RWPE2 (cell line): ENCODE data around the gene OSTN.

ENCODE experiments used
- ATAC-seq: fragments of 200-7000 bp; cut with Tn5 transposase; 3 replicates; pipeline ENCODE4 v1.9.1; 2021; ENCODE audit warnings: low read depth
- DNase-seq: peaks from one replicate; pipeline ENCODE4 v3.0.0-alpha.2; 2020; ENCODE audit warnings: low spot score
- H3K27ac ChIP-seq: fragments of 450-650 bp; 2 replicates; pipeline ENCODE4 v1.5.1; 2017; ENCODE audit warnings: mild to moderate bottlenecking; ENCODE audit not compliant: poor library complexity, severe bottlenecking
- H3K27me3 ChIP-seq: fragments of 250-450 bp; sonication (Bioruptor Pico); 2 replicates; pipeline ENCODE4 v1.5.1; 2021; ENCODE audit warnings: mild to moderate bottlenecking, moderate library complexity; ENCODE audit not compliant: insufficient read depth, poor library complexity, severe bottlenecking
- H3K36me3 ChIP-seq: fragments of 250-450 bp; sonication (Bioruptor Pico); 2 replicates; pipeline ENCODE4 v1.5.1; 2020; ENCODE audit warnings: low read depth, mild to moderate bottlenecking, moderate library complexity
- H3K4me1 ChIP-seq: fragments of 250-450 bp; sonication (Bioruptor Pico); 2 replicates; pipeline ENCODE4 v1.5.1; 2021; ENCODE audit warnings: mild to moderate bottlenecking, moderate library complexity; ENCODE audit not compliant: insufficient read depth, poor library complexity, severe bottlenecking
- H3K4me3 ChIP-seq: fragments of 250-450 bp; sonication (Bioruptor Pico); 2 replicates; pipeline ENCODE4 v1.5.1; 2021; ENCODE audit warnings: mild to moderate bottlenecking, moderate library complexity; ENCODE audit not compliant: severe bottlenecking
- H3K9me3 ChIP-seq: fragments of 250-450 bp; sonication (Bioruptor Pico); 2 replicates; pipeline ENCODE4 v1.5.1; 2021; ENCODE audit warnings: mild to moderate bottlenecking, moderate library complexity; ENCODE audit not compliant: severe bottlenecking
- TF ChIP-seq, protein P1 (sequence below): fragments of 450-650 bp; IDR thresholded peaks from one replicate; pipeline ENCODE4 v1.5.1; 2017; ENCODE audit warnings: mild to moderate bottlenecking, moderate library complexity; ENCODE audit not compliant: poor library complexity, severe bottlenecking

The OSTN gene

DNA sequence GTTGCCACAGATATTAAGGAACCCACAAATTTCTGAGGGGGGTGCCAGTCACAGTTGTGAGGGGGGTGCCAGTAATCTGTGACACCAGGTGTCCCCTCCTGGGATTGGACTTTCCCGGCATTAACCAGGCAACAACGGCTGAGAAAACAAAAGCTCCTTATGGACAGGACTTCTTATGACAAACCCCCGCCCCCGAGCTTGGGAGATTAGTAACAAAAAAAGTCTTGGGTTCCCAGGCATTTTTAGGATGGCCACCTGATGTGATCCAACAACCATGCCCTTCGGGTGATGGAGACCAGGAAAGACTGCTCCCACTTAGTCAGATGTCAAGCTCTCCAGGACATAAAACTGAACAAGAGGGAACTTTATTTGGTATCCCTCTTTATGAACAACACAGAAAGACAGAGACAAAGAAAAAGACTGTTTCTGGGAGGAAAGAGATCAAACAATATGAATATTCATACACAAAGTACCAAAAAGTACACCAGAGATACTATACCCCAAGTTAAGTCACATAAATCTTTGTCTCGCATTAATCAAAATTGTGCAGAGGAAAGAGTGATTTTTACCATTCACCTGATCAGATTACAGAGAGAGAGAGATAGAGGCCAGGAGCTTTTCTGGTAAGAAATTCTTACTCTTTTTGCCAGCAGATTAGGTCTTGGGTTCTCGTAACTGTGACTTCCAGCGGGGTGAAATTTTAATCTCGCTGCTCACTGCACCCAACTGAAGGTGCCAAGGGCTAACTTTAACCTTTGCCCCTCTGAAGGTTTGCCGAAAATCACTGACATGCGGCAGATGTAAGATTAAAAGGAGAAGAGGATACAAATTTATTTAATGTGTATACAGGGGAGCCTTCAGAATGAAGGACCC lies 61.6 kb downstream of the OSTN start:
- TF ChIP-seq, protein P1, sequence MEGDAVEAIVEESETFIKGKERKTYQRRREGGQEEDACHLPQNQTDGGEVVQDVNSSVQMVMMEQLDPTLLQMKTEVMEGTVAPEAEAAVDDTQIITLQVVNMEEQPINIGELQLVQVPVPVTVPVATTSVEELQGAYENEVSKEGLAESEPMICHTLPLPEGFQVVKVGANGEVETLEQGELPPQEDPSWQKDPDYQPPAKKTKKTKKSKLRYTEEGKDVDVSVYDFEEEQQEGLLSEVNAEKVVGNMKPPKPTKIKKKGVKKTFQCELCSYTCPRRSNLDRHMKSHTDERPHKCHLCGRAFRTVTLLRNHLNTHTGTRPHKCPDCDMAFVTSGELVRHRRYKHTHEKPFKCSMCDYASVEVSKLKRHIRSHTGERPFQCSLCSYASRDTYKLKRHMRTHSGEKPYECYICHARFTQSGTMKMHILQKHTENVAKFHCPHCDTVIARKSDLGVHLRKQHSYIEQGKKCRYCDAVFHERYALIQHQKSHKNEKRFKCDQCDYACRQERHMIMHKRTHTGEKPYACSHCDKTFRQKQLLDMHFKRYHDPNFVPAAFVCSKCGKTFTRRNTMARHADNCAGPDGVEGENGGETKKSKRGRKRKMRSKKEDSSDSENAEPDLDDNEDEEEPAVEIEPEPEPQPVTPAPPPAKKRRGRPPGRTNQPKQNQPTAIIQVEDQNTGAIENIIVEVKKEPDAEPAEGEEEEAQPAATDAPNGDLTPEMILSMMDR = no peak
- ATAC-seq = no peak
- no peaks in the 10 kb centered on the region for H3K9me3 ChIP-seq
- no peaks in the 10 kb centered on the region for H3K27me3 ChIP-seq
- H3K4me1 ChIP-seq = no peaks in the 10 kb centered on the region
- no peaks in the 10 kb centered on the region for H3K36me3 ChIP-seq
- DNase-seq = no peak
- H3K27ac ChIP-seq = no peak overlapping the region
- H3K4me3 ChIP-seq = no peak overlapping the region

DNA sequence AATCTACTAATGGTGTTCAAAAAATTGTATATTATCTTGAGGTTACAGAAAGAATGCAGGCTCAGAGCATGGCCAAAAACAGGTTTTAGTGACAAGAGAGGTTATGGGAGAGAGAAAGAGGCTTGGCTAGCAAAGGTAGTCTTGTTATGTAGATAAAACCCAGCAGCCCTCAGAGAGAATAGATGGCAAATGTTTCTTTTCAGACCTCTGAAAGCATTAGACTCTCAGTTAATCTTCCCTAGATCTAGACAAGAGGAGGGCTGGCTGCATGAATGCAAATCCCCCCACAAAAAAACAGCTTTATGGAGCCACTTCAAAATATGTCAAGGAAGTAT lies 62.2 kb downstream of the OSTN start:
- DNase-seq = no peak

DNA sequence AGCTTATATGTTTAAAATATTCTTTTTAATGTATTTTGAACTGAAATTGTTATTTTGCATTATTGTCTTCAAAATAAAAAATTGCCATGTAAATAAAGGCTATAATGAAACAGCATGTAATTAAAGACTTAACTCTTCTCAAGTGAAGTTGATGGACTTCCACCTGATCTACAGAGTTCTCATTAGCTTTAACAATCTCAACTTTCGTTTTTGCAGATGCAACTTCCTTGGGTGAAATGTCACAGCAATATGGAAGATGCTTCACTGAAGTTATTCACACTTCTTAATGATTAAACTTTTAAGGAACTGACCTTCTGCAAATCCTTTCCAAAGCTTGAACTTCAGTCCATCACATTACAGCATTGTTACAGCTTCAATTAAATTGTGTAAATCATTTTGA lies 63.6 kb downstream of the OSTN start:
- no peak overlapping the region for H3K4me3 ChIP-seq
- H3K4me1 ChIP-seq = no peaks in the 10 kb centered on the region
- no peaks in the 10 kb centered on the region for H3K27me3 ChIP-seq
- no peaks in the 10 kb centered on the region for H3K36me3 ChIP-seq
- H3K27ac ChIP-seq = no peak overlapping the region
- H3K9me3 ChIP-seq = no peaks in the 10 kb centered on the region
- ATAC-seq (no peak), DNase-seq (no peak)
- TF ChIP-seq, protein P1 = no peak

More for the DNA sequence above, 62.2 kb downstream of the OSTN start:
- Histone ChIP-seq H3K36me3 (no peaks in the 10 kb centered on the region), H3K4me3 (no peak overlapping the region), H3K4me1 (no peaks in the 10 kb centered on the region), H3K9me3 (no peaks in the 10 kb centered on the region), H3K27me3 (no peaks in the 10 kb centered on the region), H3K27ac (no peak overlapping the region)
- TF ChIP-seq, protein P1 = no peak
- ATAC-seq = no peak

DNA sequence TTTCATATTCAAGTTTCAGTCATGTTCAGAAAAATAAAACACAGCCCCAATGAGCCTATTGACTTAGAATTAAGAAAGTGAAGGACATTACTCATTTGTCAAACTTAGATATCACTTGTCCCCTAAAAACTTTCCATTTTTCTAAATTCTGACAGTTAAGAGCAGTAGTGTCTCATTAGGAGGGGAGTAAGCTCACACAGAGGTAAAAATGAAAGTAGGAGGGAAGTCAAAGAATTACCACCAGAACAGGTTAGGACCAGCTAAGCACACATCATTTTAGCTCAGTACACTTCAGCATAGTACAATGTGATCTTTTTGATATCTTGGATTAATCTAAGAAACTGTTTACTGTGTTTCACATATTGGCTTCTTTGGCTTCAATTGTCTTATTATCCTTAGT lies 64.3 kb downstream of the OSTN start:
- Histone ChIP-seq H3K9me3 (no peaks in the 10 kb centered on the region), H3K4me1 (no peaks in the 10 kb centered on the region), H3K4me3 (no peak overlapping the region)

More for the DNA sequence above, 64.3 kb downstream of the OSTN start:
- Histone ChIP-seq H3K27ac (no peak overlapping the region), H3K27me3 (no peaks in the 10 kb centered on the region), H3K36me3 (no peaks in the 10 kb centered on the region)
- TF ChIP-seq, protein P1 = no peak
- DNase-seq = no peak
- ATAC-seq = no peak
